K562 (cell line): ENCODE data around the gene MAP2K3. TPM values are rescaled to one million over a fixed set of nuclear protein-coding genes. Genes with fewer than 3 reads are reported as not detected.
"Not testable (repeated sequence)": the region's sequence is repeated elsewhere in the genome, so short reads cannot be mapped to it uniquely, and the experiment has no call there.

ENCODE experiments used
- ATAC-seq: fragments of 200-7000 bp; cut with Tn5 transposase; 3 replicates; pipeline ENCODE4 v1.9.1; 2020; ENCODE audit warnings: moderate library complexity
- BruUV-seq: library from RNA; stranded (reverse); fragments of 400-500 nt; replicated peaks from 2 replicates; lab custom pipeline; 2021; lab: Mats Ljungman, UMichigan
- CTCF ChIA-PET: fragments of 300-600 bp; formaldehyde crosslinking; extraction: SDS; loops from one replicate; lab custom pipeline; 2021; ENCODE audit warnings: low intra/inter-chr PET ratio; lab: Yijun Ruan, JAX
- POLR2A ChIA-PET: fragments of 300-600, 350-650 bp; sonication (Branson Sonifier 250); formaldehyde crosslinking; extraction: SDS; loops from one replicate; lab custom pipeline; 2021; ENCODE audit warnings: antibody characterized with exemption, inconsistent platforms; lab: Yijun Ruan, JAX
- DNase-seq, 4 experiments: peaks; one replicate each; pipeline versions ENCODE4 v3.0.0 to v3.0.0-alpha.2; 2011 to 2018; ENCODE audit warnings: low spot score in 3 of 4, mixed read lengths in 3 of 4; ENCODE audit errors: extremely low read depth in 1 of 4
- FAIRE-seq: peaks from 2 replicates; lab custom pipeline; 2011; peaks lifted over from hg19 to GRCh38; lab: Jason Lieb, UNC
- H2AFZ ChIP-seq: 2 replicates; pipeline ENCODE4 v1.6.0; 2011; ENCODE audit warnings: low read depth, low read length, control low read depth, inconsistent platforms
- H3K27ac ChIP-seq: fragments of 200-600 bp; 3 replicates; pipeline ENCODE4 v1.8.0; 2011; ENCODE audit warnings: low read depth, mild to moderate bottlenecking, control low read depth, inconsistent platforms, low read length, moderate library complexity, mixed read lengths; ENCODE audit errors: extremely low read depth
- H3K27me3 ChIP-seq, 2 experiments: fragments of 300-600 bp in 1 of 2; 2 replicates in 1 of 2; 3 replicates in 1 of 2; pipeline versions ENCODE4 v1.6.0 to v1.8.0; 2011; ENCODE audit warnings: inconsistent platforms in 2 of 2, low read length in 2 of 2, mild to moderate bottlenecking in 1 of 2, mixed read lengths in 1 of 2, moderate library complexity in 1 of 2; ENCODE audit not compliant: control insufficient read depth in 2 of 2, insufficient read depth in 2 of 2
- H3K36me3 ChIP-seq: fragments of 300-600 bp; 3 replicates; pipeline ENCODE4 v1.8.0; 2011; ENCODE audit warnings: mild to moderate bottlenecking, low read length, inconsistent platforms; ENCODE audit not compliant: control insufficient read depth, insufficient read depth
- H3K4me1 ChIP-seq, 2 experiments: fragments of 200-600 bp in 1 of 2; replicated peaks in 1 of 2; 2 replicates in 1 of 2; 3 replicates in 1 of 2; pipeline versions ENCODE4 v1.5.1 to v1.8.0; 2011; ENCODE audit warnings: inconsistent platforms in 2 of 2, low read length in 2 of 2, mild to moderate bottlenecking in 1 of 2, mixed read lengths in 1 of 2, moderate library complexity in 1 of 2; ENCODE audit not compliant: control insufficient read depth in 2 of 2, insufficient read depth in 2 of 2
- H3K4me2 ChIP-seq: 2 replicates; pipeline ENCODE4 v1.6.1; 2011; ENCODE audit warnings: low read length, control low read depth, inconsistent platforms, mixed read lengths; ENCODE audit not compliant: insufficient read depth
- H3K4me3 ChIP-seq: fragments of 200-600 bp; sonication (generic), shearing (Covaris generic); 2 replicates; pipeline ENCODE4 v1.5.1; 2016; ENCODE audit warnings: control low read depth, inconsistent platforms
- H3K79me2 ChIP-seq: fragments of 200-600 bp; 3 replicates; pipeline ENCODE4 v1.8.0; 2011; ENCODE audit warnings: low read length, inconsistent platforms; ENCODE audit not compliant: control insufficient read depth, insufficient read depth
- H3K9ac ChIP-seq, 2 experiments: 2 replicates each; pipeline versions ENCODE4 v1.6.0 to v1.6.1; 2011; ENCODE audit warnings: low read depth in 2 of 2, low read length in 2 of 2, control low read depth in 1 of 2, inconsistent platforms in 1 of 2, mild to moderate bottlenecking in 1 of 2, mixed read lengths in 1 of 2; ENCODE audit not compliant: insufficient read depth in 1 of 2
- H3K9me1 ChIP-seq: one replicate; pipeline ENCODE4 v1.6.0; 2011; ENCODE audit warnings: inconsistent platforms, mild to moderate bottlenecking, low read length, moderate library complexity; ENCODE audit not compliant: control insufficient read depth, insufficient read depth
- H3K9me3 ChIP-seq: replicated peaks from 2 replicates; pipeline ENCODE4 v1.5.1; 2011; ENCODE audit warnings: low read depth, low read length, inconsistent platforms; ENCODE audit not compliant: control insufficient read depth, insufficient read depth
- H4K20me1 ChIP-seq: replicated peaks from 2 replicates; pipeline ENCODE4 v1.6.1; 2011; ENCODE audit warnings: low read length, inconsistent platforms, mixed read lengths; ENCODE audit not compliant: control insufficient read depth, insufficient read depth
- WGBS: fragments of 100-300 bp; shearing (Covaris generic); methylation state at CpG from one replicate; pipeline ENCODE4 v1.1.6; 2016; ENCODE audit warnings: low coverage, mixed read lengths; ENCODE audit not compliant: insufficient coverage; ENCODE audit errors: missing lambda C conversion rate; 5-methylcytosine and 5-hydroxymethylcytosine counted together
- in situ Hi-C: fragments of 300-500 bp; cut with MboI; formaldehyde crosslinking; loops from 4 replicates; pipeline ENCODE4 v1.15.0; 2018; ENCODE audit warnings: inconsistent platforms, mixed read lengths
- intact Hi-C: fragments of 100-400 bp; cut with micrococcal nuclease; formaldehyde crosslinking; loops from 2 replicates; pipeline ENCODE4 v1.14.2; 2022
- polyA plus RNA-seq, 8 experiments: library from polyadenylated mRNA; depleted of rRNA in 4 of 8; stranded (reverse) in 5 of 8; unstranded in 3 of 8; fragments of >200 nt; fragmentation: Nextera tagmentation in 2 of 8; fragmentation: Illumina TruSeq in 1 of 8; extraction: Ambion mirVana in 2 of 8; extraction: Trizol in 1 of 8; gene quantifications; 2 replicates each; pipeline versions ENCODE4 v1.2.1 to v1.2.3, GENCODE V29; 2011 to 2014; ENCODE audit warnings: inconsistent platforms in 1 of 8, missing spikeins in 1 of 8
- total RNA-seq, 7 experiments: library from RNA; depleted of rRNA in 6 of 7; stranded (reverse); fragments of >200 nt in 6 of 7; fragmentation: Illumina TruSeq in 2 of 7; extraction: Trizol in 2 of 7; gene quantifications; 2 replicates each; pipeline versions ENCODE4 v1.2.1 to v1.2.3, GENCODE V29; 2011 to 2021; ENCODE audit warnings: low replicate concordance in 1 of 7

MAP2K3 gene
- total and polyA plus RNA-seq, 9 of the 15 experiments (the other 6 are each of a cell fraction or from before 2014, with no cell fraction given): 0.18 to 14.8 (median 3.5) TPM

GRCh38 chr17:21304551-21305151 is 20.1 kb downstream of the MAP2K3 start:
- ATAC-seq, H3K27ac ChIP-seq, H3K9me3 ChIP-seq, BruUV-seq, H3K4me2 ChIP-seq, FAIRE-seq, DNase-seq, H3K9ac ChIP-seq, H3K4me1 ChIP-seq, H3K4me3 ChIP-seq, H2AFZ ChIP-seq, H3K79me2 ChIP-seq, CTCF ChIA-PET, H3K9me1 ChIP-seq, H3K27me3 ChIP-seq, H4K20me1 ChIP-seq, intact Hi-C loops, POLR2A ChIA-PET: not testable (repeated sequence)
- in situ Hi-C loops: loop anchor here (5.0 kb wide), 1 partner anchor 478 kb away; no protein-coding TSS in a partner anchor
- peaks cover 13% of the 10 kb centered on the region; the same call in 2 of the 3 replicates for H3K36me3 ChIP-seq
- 58% methylated on average over 12 of the region's 17 CpGs for WGBS

GRCh38 chr17:21305431-21306180 is 21.1 kb downstream of the MAP2K3 start:
- H2AFZ ChIP-seq, H3K4me2 ChIP-seq, H4K20me1 ChIP-seq, H3K27me3 ChIP-seq, CTCF ChIA-PET, H3K4me3 ChIP-seq, H3K4me1 ChIP-seq, H3K27ac ChIP-seq, FAIRE-seq, H3K9me3 ChIP-seq, H3K36me3 ChIP-seq, intact Hi-C loops, H3K9ac ChIP-seq, H3K79me2 ChIP-seq, H3K9me1 ChIP-seq, BruUV-seq, DNase-seq, ATAC-seq: not testable (repeated sequence)
- POLR2A ChIA-PET: interaction anchor here (0.5 kb wide), 1 partner anchor 10 kb away, joined by 3 read pairs; no protein-coding TSS in a partner anchor
- in situ Hi-C loops: loop anchor here (5.0 kb wide), 1 partner anchor 477 kb away; no protein-coding TSS in a partner anchor
- WGBS: 73% methylated on average over 13 of the region's 20 CpGs

- CTCF ChIA-PET, POLR2A ChIA-PET, ATAC-seq, H3K27ac ChIP-seq, H3K79me2 ChIP-seq, FAIRE-seq, H3K4me3 ChIP-seq, H3K9me1 ChIP-seq, H3K27me3 ChIP-seq, intact Hi-C loops, H2AFZ ChIP-seq, H3K9me3 ChIP-seq, H3K9ac ChIP-seq, H4K20me1 ChIP-seq, BruUV-seq, H3K36me3 ChIP-seq, H3K4me1 ChIP-seq, H3K4me2 ChIP-seq: not testable (repeated sequence)
- DNase-seq: peak in 1 of 4 experiments; percentile 8
- in situ Hi-C loops: loop anchor here (5.0 kb wide), 1 partner anchor 476 kb away; no protein-coding TSS in a partner anchor
- 71% methylated on average over 7 of the region's 8 CpGs for WGBS
Observed at GRCh38 chr17:21306611-21307272, 22.2 kb downstream of the MAP2K3 start.
